Peyer's patch (tissue), 4 donors: ENCODE measurements around the gene FHIP2A. TPM values are rescaled to one million over a fixed set of nuclear protein-coding genes. Genes with fewer than 3 reads are reported as not detected.

Experiments
- DNase-seq, 3 donors: peaks; one replicate each; pipeline ENCODE4 v3.0.0-alpha.2; 2017 to 2019
- H3K27ac ChIP-seq, 4 donors: fragments of 200-600 bp; sonication (generic); one replicate each; pipeline ENCODE4 v1.5.1; 2016 to 2019
- H3K27me3 ChIP-seq, 2 donors: fragments of 200-600 bp; sonication (generic); one replicate each; pipeline ENCODE4 v1.5.1; 2019
- H3K36me3 ChIP-seq, 3 donors: fragments of 200-600 bp; sonication (generic); one replicate each; pipeline ENCODE4 v1.5.1; 2016 to 2019
- H3K4me1 ChIP-seq, 4 donors: fragments of 200-600 bp; sonication (generic); one replicate each; pipeline ENCODE4 v1.5.1; 2016 to 2019
- H3K4me3 ChIP-seq, 4 donors: fragments of 200-600 bp; sonication (generic); 1 replicate in 3 of 4; 2 replicates in 1 of 4; pipeline ENCODE4 v1.5.1; 2016 to 2019; ENCODE audit warnings: mild to moderate bottlenecking in 1 of 4
- H3K9me3 ChIP-seq, 4 donors: fragments of 200-600 bp; sonication (generic); one replicate each; pipeline ENCODE4 v1.5.1; 2016 to 2019; ENCODE audit warnings: mild to moderate bottlenecking in 1 of 4
- CTCF ChIP-seq, 6 experiments: fragments of 450-650 bp in 4 of 6; fragments of 200-600 bp in 2 of 6; sonication (generic) in 1 of 6; IDR thresholded peaks; one replicate each; pipeline ENCODE4 v1.5.1; 2017 to 2019; ENCODE audit warnings: antibody characterized with exemption in 6 of 6, mild to moderate bottlenecking in 3 of 6, moderate library complexity in 1 of 6
- POLR2A ChIP-seq, 2 donors: fragments of 450-650 bp; IDR thresholded peaks; one replicate each; pipeline ENCODE4 v1.5.1; 2017; ENCODE audit warnings: antibody characterized with exemption in 2 of 2, mild to moderate bottlenecking in 2 of 2, moderate library complexity in 2 of 2
- total RNA-seq, 4 donors: library from RNA; depleted of rRNA; stranded (reverse); fragments of >200 nt; gene quantifications; one replicate each; pipeline ENCODE4 v1.1.0, GENCODE V29; 2016

The FHIP2A gene
- total RNA-seq, 4 donors from 2014 or later, result 21.9 to 30.2 (median 26.8) TPM

DNA sequence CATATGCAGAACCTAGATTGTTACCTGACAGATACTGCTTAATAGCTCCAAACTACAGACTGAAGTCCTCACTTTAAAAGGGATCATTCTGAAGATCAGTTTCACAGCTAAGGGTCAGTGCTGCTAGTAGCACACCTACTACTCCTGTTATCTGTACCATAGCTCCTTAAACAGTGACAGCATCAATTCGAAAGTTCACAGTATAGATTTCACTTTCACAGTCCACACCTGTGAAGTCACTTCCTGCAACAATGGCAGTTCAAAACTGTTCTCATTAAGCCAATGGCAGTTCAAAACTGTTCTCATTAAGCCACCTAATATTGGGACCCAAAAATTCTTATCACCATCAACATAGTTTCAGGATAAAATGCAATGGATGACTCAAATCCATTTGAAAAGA is 10.7 kb upstream of the FHIP2A start:
- Histone ChIP-seq H3K4me1 (no peaks in the 10 kb centered on the region), H3K27me3 (no peaks in the 10 kb centered on the region), H3K27ac (no peak overlapping the region), H3K9me3 (no peaks in the 10 kb centered on the region), H3K36me3 (no peaks in the 10 kb centered on the region), H3K4me3 (no peak overlapping the region)
- TF ChIP-seq CTCF (IDR thresholded peaks at IDR 0.05), result no peak
- TF ChIP-seq POLR2A (IDR thresholded peaks at IDR 0.05), result no peak
- no peak for DNase-seq

- H3K27me3 ChIP-seq, result no peaks in the 10 kb centered on the region
- no peak overlapping the region for H3K4me3 ChIP-seq
- no peaks in the 10 kb centered on the region for H3K9me3 ChIP-seq
- no peak overlapping the region for H3K27ac ChIP-seq
- H3K4me1 ChIP-seq, result no peaks in the 10 kb centered on the region
- TF ChIP-seq POLR2A (IDR thresholded peaks at IDR 0.05) (no peak), CTCF (IDR thresholded peaks at IDR 0.05) (no peak)
- H3K36me3 ChIP-seq, result no peaks in the 10 kb centered on the region
- DNase-seq, result no peak
These were observed 9.7 kb upstream of the FHIP2A start for GRCh38 chr10:114811862-114812261.

GRCh38 chr10:114815791-114816190 is 5.8 kb upstream of the FHIP2A start:
- H3K9me3 ChIP-seq, result no peaks in the 10 kb centered on the region
- TF ChIP-seq POLR2A (IDR thresholded peaks at IDR 0.05) (no peak), CTCF (IDR thresholded peaks at IDR 0.05) (no peak)
- no peaks in the 10 kb centered on the region for H3K4me1 ChIP-seq
- no peak overlapping the region for H3K4me3 ChIP-seq
- DNase-seq, result no peak
- no peak overlapping the region for H3K27ac ChIP-seq
- no peaks in the 10 kb centered on the region for H3K36me3 ChIP-seq
- H3K27me3 ChIP-seq, result no peaks in the 10 kb centered on the region

- no peak for DNase-seq
- Histone ChIP-seq H3K4me1 (no peaks in the 10 kb centered on the region), H3K27ac (no peak overlapping the region), H3K4me3 (no peak overlapping the region), H3K27me3 (no peaks in the 10 kb centered on the region), H3K9me3 (no peaks in the 10 kb centered on the region), H3K36me3 (no peaks in the 10 kb centered on the region)
- TF ChIP-seq POLR2A (IDR thresholded peaks at IDR 0.05) (no peak), CTCF (IDR thresholded peaks at IDR 0.05) (no peak)
These were observed 5.3 kb upstream of the FHIP2A start for GRCh38 chr10:114816308-114816707.

GRCh38 chr10:114819322-114819721 is 2.3 kb upstream of the FHIP2A start:
- DNase-seq, result no peak
- no peaks in the 10 kb centered on the region for H3K36me3 ChIP-seq
- peaks cover 0 to 10% (median 3%) of the 10 kb centered on the region in 4 donors for H3K4me1 ChIP-seq
- H3K4me3 ChIP-seq, result no peak overlapping the region
- no peaks in the 10 kb centered on the region for H3K27me3 ChIP-seq
- H3K9me3 ChIP-seq, result no peaks in the 10 kb centered on the region
- no peak overlapping the region for H3K27ac ChIP-seq
- TF ChIP-seq POLR2A (IDR thresholded peaks at IDR 0.05) (no peak), CTCF (IDR thresholded peaks at IDR 0.05) (no peak)

- no peaks in the 10 kb centered on the region for H3K36me3 ChIP-seq
- no peaks in the 10 kb centered on the region for H3K9me3 ChIP-seq
- DNase-seq, result peak in 1 of 3 donors; percentile 36
- H3K4me1 ChIP-seq, result peaks cover 0 to 23% (median 3%) of the 10 kb centered on the region in 4 donors
- peak overlapping the region; percentile 87 to 99 (median 94) for H3K4me3 ChIP-seq
- TF ChIP-seq POLR2A (IDR thresholded peaks at IDR 0.05) (no peak), CTCF (IDR thresholded peaks at IDR 0.05) (no peak)
- no peaks in the 10 kb centered on the region for H3K27me3 ChIP-seq
- H3K27ac ChIP-seq, result peak overlapping the region; percentile 91 to 99 (median 96)
These were observed 399 bp downstream of the FHIP2A start for GRCh38 chr10:114821915-114822443.
